SK-N-MC (cell line): Measurements from ENCODE around the gene SMC1B.

Experiments used
- EZH2 ChIP-seq: fragments of 200-600 bp; sonication (generic); IDR thresholded peaks from one replicate; pipeline ENCODE4 v1.6.1; 2017; ENCODE audit warnings: antibody characterized with exemption
- FOXP2 ChIP-seq: optimal IDR thresholded peaks from 2 replicates; pipeline ENCODE3; 2011; ENCODE audit warnings: mild to moderate bottlenecking, moderate library complexity; ENCODE audit not compliant: insufficient read depth; ENCODE audit errors: extremely low read length, control extremely low read depth
- POLR2AphosphoS5 ChIP-seq: IDR thresholded peaks from 2 replicates; pipeline ENCODE4 v1.6.1; 2012; ENCODE audit warnings: mild to moderate bottlenecking, low read depth, low read length, borderline replicate concordance

GRCh38 chr22:45452565-45453379 lies 39.4 kb upstream of the SMC1B start:
- TF ChIP-seq POLR2AphosphoS5 (no peak), EZH2 (no peak), FOXP2 (no peak)
